ENCODE results near the gene MACIR. TPM values are rescaled to one million over a fixed set of nuclear protein-coding genes. Genes with fewer than 3 reads are reported as not detected.

MACIR gene
- total and polyA plus RNA-seq, 2 of the 13 experiments (the other 11 are each of a cell fraction or from before 2014, with no cell fraction given), result 2.4 to 4.4 TPM

GRCh38 chr5:103258957-103259704, 568 bp downstream of the MACIR start (continued):
- TF ChIP-seq IRX3 (CRISPR knock-in tag; IDR thresholded peaks at IDR 0.05; ENCODE audit: borderline replicate concordance, low read depth) (no peak), RELA (CRISPR knock-in tag; IDR thresholded peaks at IDR 0.05) (no peak), ZNF761 (CRISPR knock-in tag; conservative IDR thresholded peaks at IDR 0.05) (no peak), LBX2 (CRISPR knock-in tag; IDR thresholded peaks at IDR 0.05; ENCODE audit: borderline replicate concordance) (peak; percentile 68; the same call in 1 of the 2 replicates), ZNF773 (CRISPR knock-in tag; IDR thresholded peaks at IDR 0.05; ENCODE audit: borderline replicate concordance) (no peak), ZNF550 (CRISPR knock-in tag; IDR thresholded peaks at IDR 0.05; ENCODE audit: borderline replicate concordance) (no peak), ZNF451 (CRISPR knock-in tag; IDR thresholded peaks at IDR 0.05) (0 out of 2 replicates have a peak, but pooled peaks have one; percentile 82), ARHGAP35 (CRISPR knock-in tag; IDR thresholded peaks at IDR 0.05; ENCODE audit: borderline replicate concordance) (no peak), HNRNPLL (IDR thresholded peaks at IDR 0.05; ENCODE audit: low read depth, low read length, poor library complexity, severe bottlenecking) (peak; percentile 28), AGO2 (optimal IDR thresholded peaks at IDR 0.05; ENCODE audit: low read depth, low read length) (peak; percentile 62), ISL2 (CRISPR knock-in tag; IDR thresholded peaks at IDR 0.05) (peak; percentile 15; the same call in 1 of the 2 replicates), MED1 (CRISPR knock-in tag; IDR thresholded peaks at IDR 0.05) (peak; percentile 22; the same call in 1 of the 2 replicates), ZNF263 (CRISPR knock-in tag; IDR thresholded peaks at IDR 0.05) (0 out of 2 replicates have a peak, but pooled peaks have one; percentile 2), ZNF136 (CRISPR knock-in tag; IDR thresholded peaks at IDR 0.05; ENCODE audit: low read depth) (no peak), YY1 (IDR thresholded peaks at IDR 0.05; ENCODE audit: insufficient read depth, insufficient replicate concordance, low read depth, low read length) (peak; percentile 14), HES4 (CRISPR knock-in tag; IDR thresholded peaks at IDR 0.05; ENCODE audit: borderline replicate concordance) (no peak; the same call in 1 of the 2 replicates), FOXO1 (CRISPR knock-in tag; IDR thresholded peaks at IDR 0.05) (peak; percentile 5; the same call in 1 of the 2 replicates), ZNF577 (CRISPR knock-in tag; IDR thresholded peaks at IDR 0.05; ENCODE audit: borderline replicate concordance, low read depth) (no peak)
- TF ChIP-seq, protein P1, sequence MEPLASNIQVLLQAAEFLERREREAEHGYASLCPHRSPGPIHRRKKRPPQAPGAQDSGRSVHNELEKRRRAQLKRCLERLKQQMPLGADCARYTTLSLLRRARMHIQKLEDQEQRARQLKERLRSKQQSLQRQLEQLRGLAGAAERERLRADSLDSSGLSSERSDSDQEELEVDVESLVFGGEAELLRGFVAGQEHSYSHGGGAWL (CRISPR knock-in tag; IDR thresholded peaks at IDR 0.05), result no peak; the same call in 1 of the 2 replicates
- TF ChIP-seq, protein P2, sequence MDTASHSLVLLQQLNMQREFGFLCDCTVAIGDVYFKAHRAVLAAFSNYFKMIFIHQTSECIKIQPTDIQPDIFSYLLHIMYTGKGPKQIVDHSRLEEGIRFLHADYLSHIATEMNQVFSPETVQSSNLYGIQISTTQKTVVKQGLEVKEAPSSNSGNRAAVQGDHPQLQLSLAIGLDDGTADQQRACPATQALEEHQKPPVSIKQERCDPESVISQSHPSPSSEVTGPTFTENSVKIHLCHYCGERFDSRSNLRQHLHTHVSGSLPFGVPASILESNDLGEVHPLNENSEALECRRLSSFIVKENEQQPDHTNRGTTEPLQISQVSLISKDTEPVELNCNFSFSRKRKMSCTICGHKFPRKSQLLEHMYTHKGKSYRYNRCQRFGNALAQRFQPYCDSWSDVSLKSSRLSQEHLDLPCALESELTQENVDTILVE (CRISPR knock-in tag; IDR thresholded peaks at IDR 0.05), result no peak
- TF ChIP-seq, protein P3, sequence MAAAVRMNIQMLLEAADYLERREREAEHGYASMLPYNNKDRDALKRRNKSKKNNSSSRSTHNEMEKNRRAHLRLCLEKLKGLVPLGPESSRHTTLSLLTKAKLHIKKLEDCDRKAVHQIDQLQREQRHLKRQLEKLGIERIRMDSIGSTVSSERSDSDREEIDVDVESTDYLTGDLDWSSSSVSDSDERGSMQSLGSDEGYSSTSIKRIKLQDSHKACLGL (CRISPR knock-in tag; IDR thresholded peaks at IDR 0.05), result 0 out of 2 replicates have a peak, but pooled peaks have one; percentile 35
- TF ChIP-seq, protein P4, sequence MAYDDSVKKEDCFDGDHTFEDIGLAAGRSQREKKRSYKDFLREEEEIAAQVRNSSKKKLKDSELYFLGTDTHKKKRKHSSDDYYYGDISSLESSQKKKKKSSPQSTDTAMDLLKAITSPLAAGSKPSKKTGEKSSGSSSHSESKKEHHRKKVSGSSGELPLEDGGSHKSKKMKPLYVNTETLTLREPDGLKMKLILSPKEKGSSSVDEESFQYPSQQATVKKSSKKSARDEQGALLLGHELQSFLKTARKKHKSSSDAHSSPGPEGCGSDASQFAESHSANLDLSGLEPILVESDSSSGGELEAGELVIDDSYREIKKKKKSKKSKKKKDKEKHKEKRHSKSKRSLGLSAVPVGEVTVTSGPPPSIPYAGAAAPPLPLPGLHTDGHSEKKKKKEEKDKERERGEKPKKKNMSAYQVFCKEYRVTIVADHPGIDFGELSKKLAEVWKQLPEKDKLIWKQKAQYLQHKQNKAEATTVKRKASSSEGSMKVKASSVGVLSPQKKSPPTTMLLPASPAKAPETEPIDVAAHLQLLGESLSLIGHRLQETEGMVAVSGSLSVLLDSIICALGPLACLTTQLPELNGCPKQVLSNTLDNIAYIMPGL (CRISPR knock-in tag; IDR thresholded peaks at IDR 0.05; ENCODE audit: borderline replicate concordance in 1 of 2, low read depth in 1 of 2), result no peak; a peak in 3 of 4 replicates

Measured in HepG2 (cell line).